ENCODE data around the gene ISL1.

The ISL1 gene

GRCh38 chr5:51383131-51384121, at the start of gene ISL1:
TSS of gene ISL1 (plus strand) at chr5:51383448. CDS start at chr5:51383672, 224 bp downstream.
- TF ChIP-seq, protein P1, sequence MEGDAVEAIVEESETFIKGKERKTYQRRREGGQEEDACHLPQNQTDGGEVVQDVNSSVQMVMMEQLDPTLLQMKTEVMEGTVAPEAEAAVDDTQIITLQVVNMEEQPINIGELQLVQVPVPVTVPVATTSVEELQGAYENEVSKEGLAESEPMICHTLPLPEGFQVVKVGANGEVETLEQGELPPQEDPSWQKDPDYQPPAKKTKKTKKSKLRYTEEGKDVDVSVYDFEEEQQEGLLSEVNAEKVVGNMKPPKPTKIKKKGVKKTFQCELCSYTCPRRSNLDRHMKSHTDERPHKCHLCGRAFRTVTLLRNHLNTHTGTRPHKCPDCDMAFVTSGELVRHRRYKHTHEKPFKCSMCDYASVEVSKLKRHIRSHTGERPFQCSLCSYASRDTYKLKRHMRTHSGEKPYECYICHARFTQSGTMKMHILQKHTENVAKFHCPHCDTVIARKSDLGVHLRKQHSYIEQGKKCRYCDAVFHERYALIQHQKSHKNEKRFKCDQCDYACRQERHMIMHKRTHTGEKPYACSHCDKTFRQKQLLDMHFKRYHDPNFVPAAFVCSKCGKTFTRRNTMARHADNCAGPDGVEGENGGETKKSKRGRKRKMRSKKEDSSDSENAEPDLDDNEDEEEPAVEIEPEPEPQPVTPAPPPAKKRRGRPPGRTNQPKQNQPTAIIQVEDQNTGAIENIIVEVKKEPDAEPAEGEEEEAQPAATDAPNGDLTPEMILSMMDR (IDR thresholded peaks at IDR 0.05; ENCODE audit: insufficient read depth, low read length, poor library complexity, severe bottlenecking) = no peak
- no peak for TF ChIP-seq EZH2phosphoT487 (conservative IDR thresholded peaks at IDR 0.05; ENCODE audit: low read length)
- H3K27me3 ChIP-seq (ENCODE audit: low read length) = no peaks in the 10 kb centered on the region
- no peak within 1 kb of the TSS for H3K27ac ChIP-seq (ENCODE audit: low read depth, low read length)
- no peak within 1 kb of the TSS for H3K4me3 ChIP-seq (ENCODE audit: insufficient read depth, low read length, poor library complexity, severe bottlenecking)
- no peak within 1 kb of the TSS for H2AFZ ChIP-seq (ENCODE audit: low read depth, low read length, severe bottlenecking)
- H3K9me3 ChIP-seq (ENCODE audit: insufficient read depth, low read length) = no peaks in the 10 kb centered on the region
- no peak within 1 kb of the TSS for H3K4me2 ChIP-seq (ENCODE audit: low read depth, low read length, poor library complexity, severe bottlenecking)
- no peaks in the 10 kb centered on the region for H3K9me2 ChIP-seq (replicated peaks; ENCODE audit: insufficient read depth, low read length)
- H3K36me3 ChIP-seq (ENCODE audit: low read length) = no peaks in the 10 kb centered on the region
- H3F3A ChIP-seq (ENCODE audit: insufficient read depth) = no peaks in the 10 kb centered on the region
- no peak within 1 kb of the TSS for H3K9ac ChIP-seq (ENCODE audit: low read length)
- no peaks in the 10 kb centered on the region for H4K20me1 ChIP-seq (ENCODE audit: low read depth, low read length)
- H3K79me2 ChIP-seq (ENCODE audit: insufficient read depth, low read length) = no peaks in the 10 kb centered on the region

- H3K79me2 ChIP-seq (ENCODE audit: insufficient read depth, low read length) = no peaks in the 10 kb centered on the region
- H3K4me2 ChIP-seq (ENCODE audit: low read depth, low read length, poor library complexity, severe bottlenecking) = no peak overlapping the region
- H3K9me3 ChIP-seq (ENCODE audit: insufficient read depth, low read length) = no peaks in the 10 kb centered on the region
- H3K27me3 ChIP-seq (ENCODE audit: low read length) = no peaks in the 10 kb centered on the region
- no peaks in the 10 kb centered on the region for H3K9me2 ChIP-seq (replicated peaks; ENCODE audit: insufficient read depth, low read length)
- no peak overlapping the region for H2AFZ ChIP-seq (ENCODE audit: low read depth, low read length, severe bottlenecking)
- H3K27ac ChIP-seq (ENCODE audit: low read depth, low read length) = no peak overlapping the region
- H3F3A ChIP-seq (ENCODE audit: insufficient read depth) = no peaks in the 10 kb centered on the region
- no peaks in the 10 kb centered on the region for H4K20me1 ChIP-seq (ENCODE audit: low read depth, low read length)
- H3K36me3 ChIP-seq (ENCODE audit: low read length) = no peaks in the 10 kb centered on the region
- no peak overlapping the region for H3K4me3 ChIP-seq (ENCODE audit: insufficient read depth, low read length, poor library complexity, severe bottlenecking)
- no peak overlapping the region for H3K9ac ChIP-seq (ENCODE audit: low read length)
- no peak for TF ChIP-seq EZH2phosphoT487 (conservative IDR thresholded peaks at IDR 0.05; ENCODE audit: low read length)
- TF ChIP-seq, protein P1 (IDR thresholded peaks at IDR 0.05; ENCODE audit: insufficient read depth, low read length, poor library complexity, severe bottlenecking) = no peak
Observed at GRCh38 chr5:51336878-51337277, 46.4 kb upstream of the ISL1 start.

DNA sequence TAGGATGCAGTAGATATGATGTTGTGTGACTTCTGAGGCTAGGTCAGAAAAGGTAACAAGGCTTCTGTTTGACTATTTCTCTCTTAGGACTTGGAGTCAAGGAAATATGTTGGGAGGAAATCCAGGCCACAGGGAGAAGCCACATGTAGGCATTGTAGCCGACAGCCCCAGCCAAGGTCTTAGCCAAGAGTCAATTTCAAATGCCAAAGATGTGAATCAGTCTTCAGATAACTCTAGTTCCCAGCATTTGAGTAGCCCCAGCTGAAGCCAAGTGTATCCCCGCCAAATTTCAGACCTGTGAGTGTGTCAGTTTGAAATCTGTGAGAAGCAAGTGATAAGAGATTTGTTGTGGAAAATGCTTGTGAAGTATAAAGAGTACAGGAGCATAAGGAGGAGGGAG, 38.1 kb upstream of the ISL1 start:
- Histone ChIP-seq H3K9me2 (replicated peaks; ENCODE audit: insufficient read depth, low read length) (no peaks in the 10 kb centered on the region), H4K20me1 (ENCODE audit: low read depth, low read length) (no peaks in the 10 kb centered on the region), H3K4me2 (ENCODE audit: low read depth, low read length, poor library complexity, severe bottlenecking) (no peak overlapping the region), H3K9ac (ENCODE audit: low read length) (no peak overlapping the region), H3K27ac (ENCODE audit: low read depth, low read length) (no peak overlapping the region), H3K27me3 (ENCODE audit: low read length) (no peaks in the 10 kb centered on the region), H3F3A (ENCODE audit: insufficient read depth) (no peaks in the 10 kb centered on the region), H3K4me3 (ENCODE audit: insufficient read depth, low read length, poor library complexity, severe bottlenecking) (no peak overlapping the region), H3K9me3 (ENCODE audit: insufficient read depth, low read length) (no peaks in the 10 kb centered on the region), H2AFZ (ENCODE audit: low read depth, low read length, severe bottlenecking) (no peak overlapping the region), H3K79me2 (ENCODE audit: insufficient read depth, low read length) (no peaks in the 10 kb centered on the region), H3K36me3 (ENCODE audit: low read length) (no peaks in the 10 kb centered on the region)
- no peak for TF ChIP-seq EZH2phosphoT487 (conservative IDR thresholded peaks at IDR 0.05; ENCODE audit: low read length)
- TF ChIP-seq, protein P1 (IDR thresholded peaks at IDR 0.05; ENCODE audit: insufficient read depth, low read length, poor library complexity, severe bottlenecking) = no peak

Data from SU-DHL-6 (cell line).